Spleen (tissue), 11 donors: ENCODE results near the gene FNDC1. TPM values are rescaled to one million over a fixed set of nuclear protein-coding genes. Genes with fewer than 3 reads are reported as not detected.

Experiments
- DNase-seq: peaks from one replicate; pipeline ENCODE4 v3.0.0-alpha.2; 2020
- H3K27ac ChIP-seq, 8 donors: fragments of 200-600 bp; sonication (generic) in 7 of 8; 1 replicate in 4 of 8; 2 replicates in 4 of 8; pipeline versions ENCODE4 v1.5.0 to v1.8.0; 2016 to 2021; ENCODE audit warnings: inconsistent platforms in 4 of 8, mild to moderate bottlenecking in 4 of 8, moderate library complexity in 1 of 8
- H3K27me3 ChIP-seq, 7 donors: fragments of 200-600 bp; sonication (generic) in 6 of 7; replicated peaks in 1 of 7; 1 replicate in 4 of 7; 2 replicates in 3 of 7; pipeline versions ENCODE4 v1.5.0 to v1.8.0; 2016 to 2021; ENCODE audit warnings: inconsistent platforms in 3 of 7, mild to moderate bottlenecking in 1 of 7
- H3K36me3 ChIP-seq, 6 donors: fragments of 200-600 bp; sonication (generic) in 5 of 6; 1 replicate in 4 of 6; 2 replicates in 2 of 6; pipeline versions ENCODE4 v1.5.0 to v1.8.0; 2016 to 2021; ENCODE audit warnings: inconsistent platforms in 2 of 6
- H3K4me1 ChIP-seq, 6 donors: fragments of 200-600 bp; sonication (generic) in 5 of 6; 1 replicate in 3 of 6; 2 replicates in 3 of 6; pipeline versions ENCODE4 v1.5.0 to v1.8.0; 2016 to 2021; ENCODE audit warnings: inconsistent platforms in 3 of 6
- H3K4me3 ChIP-seq, 8 donors: fragments of 200-600 bp; sonication (generic) in 7 of 8; 1 replicate in 4 of 8; 2 replicates in 4 of 8; pipeline versions ENCODE4 v1.5.0 to v1.8.0; 2016 to 2021; ENCODE audit warnings: inconsistent platforms in 4 of 8, mild to moderate bottlenecking in 4 of 8, moderate library complexity in 2 of 8
- H3K9me3 ChIP-seq, 8 donors: fragments of 200-600 bp; sonication (generic) in 7 of 8; 1 replicate in 4 of 8; 2 replicates in 4 of 8; pipeline versions ENCODE4 v1.5.0 to v1.8.0; 2016 to 2021; ENCODE audit warnings: inconsistent platforms in 4 of 8
- CTCF ChIP-seq, 11 experiments: fragments of 200-600 bp in 7 of 11; fragments of 450-650 bp in 4 of 11; sonication (generic) in 4 of 11; IDR thresholded peaks in 8 of 11; conservative IDR thresholded peaks in 3 of 11; 1 replicate in 7 of 11; 2 replicates in 4 of 11; pipeline versions ENCODE4 v1.4.0 to v1.8.0; 2016 to 2021; ENCODE audit warnings: antibody characterized with exemption in 11 of 11, inconsistent platforms in 4 of 11, mild to moderate bottlenecking in 1 of 11
- POLR2A ChIP-seq, 3 donors: fragments of 450-650 bp; IDR thresholded peaks; one replicate each; pipeline ENCODE4 v1.5.1; 2017; ENCODE audit warnings: antibody characterized with exemption in 3 of 3, mild to moderate bottlenecking in 1 of 3
- POLR2AphosphoS5 ChIP-seq, 3 donors: sonication (generic); formaldehyde crosslinking; IDR thresholded peaks; one replicate each; pipeline ENCODE4 v1.5.1; 2017; ENCODE audit warnings: antibody characterized with exemption in 3 of 3
- WGBS, 5 donors: extraction: QIAGEN DNeasy Blood & Tissue Kit in 3 of 5; methylation state at CpG; one replicate each; pipeline versions ENCODE4 v1.1.5 to v1.1.7; 2013 to 2018; 5-methylcytosine and 5-hydroxymethylcytosine counted together
- intact Hi-C: fragments of 100-400 bp; cut with DNase I; formaldehyde crosslinking; loops from one replicate; pipeline ENCODE4 v1.15.0; 2023; ENCODE audit warnings: low total_unique reads
- polyA plus RNA-seq, 3 donors: library from polyadenylated mRNA; stranded (reverse); fragments of 200-250 nt; gene quantifications; one replicate each; pipeline ENCODE4 v1.2.1, GENCODE V29; 2013
- total RNA-seq, 7 donors: library from RNA; depleted of rRNA in 3 of 7; stranded (reverse); fragments of >200 nt in 3 of 7; fragmentation: NEBNext Ultra II Directional in 4 of 7; extraction: Animal tissue kit (Norgen Biotek cat#: 25700) in 4 of 7; gene quantifications; one replicate each; pipeline versions ENCODE4 v1.1.0 to v1.2.1, GENCODE V29; 2016 to 2021
- donor health status: healthy with polysubstance abuse.
- donor health status: DM: no; HTN: no; CAD: no; lungs with moderate emphysema.
- donor health status: DM: no; HTN: no; CAD: no.
- donor health status: Bipolar disorder and iron deficiency.
- donor health status: healthy.
- donor health status: DM: no; HTN: no; CAD: no.
- donor health status: DM: yes; HTN: yes; CAD: no.

Gene FNDC1
- total and polyA plus RNA-seq, 10 donors, result 0.03 to 1.2 (median 0.29) TPM

- no peak for DNase-seq
- WGBS, 5 donors, result 18 to 28% (median 19%) methylated on average over 37 to 66 of the region's 66 CpGs
- no peak overlapping the region for H3K4me3 ChIP-seq
Measured at GRCh38 chr6:159233365-159234101, 64.3 kb downstream of the FNDC1 start.

GRCh38 chr6:159234102-159234553 is 64.9 kb downstream of the FNDC1 start:
- TF ChIP-seq POLR2A (IDR thresholded peaks at IDR 0.05) (no peak), POLR2AphosphoS5 (IDR thresholded peaks at IDR 0.05) (no peak), CTCF (IDR thresholded peaks at IDR 0.05 in 8 of 11, conservative IDR thresholded peaks at IDR 0.05 in 3 of 11) (no peak)
- Histone ChIP-seq H3K27ac (no peak overlapping the region), H3K9me3 (no peaks in the 10 kb centered on the region), H3K4me1 (peaks cover 0 to 9% (median 0%) of the 10 kb centered on the region in 6 donors), H3K27me3 (peaks cover 5 to 56% (median 24%) of the 10 kb centered on the region in 7 donors), H3K36me3 (no peaks in the 10 kb centered on the region), H3K4me3 (no peak overlapping the region)
- DNase-seq, result no peak
- intact Hi-C loops, result no loop called here
- 20 to 44% (median 25%) methylated on average over 23 to 26 of the region's 26 CpGs for WGBS, 5 donors

More at GRCh38 chr6:159233365-159234101, 64.3 kb downstream of the FNDC1 start:
- TF ChIP-seq POLR2AphosphoS5 (IDR thresholded peaks at IDR 0.05), result no peak
- TF ChIP-seq POLR2A (IDR thresholded peaks at IDR 0.05), result no peak
- no peak for TF ChIP-seq CTCF (IDR thresholded peaks at IDR 0.05 in 8 of 11, conservative IDR thresholded peaks at IDR 0.05 in 3 of 11)
- Histone ChIP-seq H3K36me3 (no peaks in the 10 kb centered on the region), H3K27me3 (peaks cover 5 to 59% (median 24%) of the 10 kb centered on the region in 7 donors), H3K27ac (no peak overlapping the region), H3K9me3 (no peaks in the 10 kb centered on the region), H3K4me1 (peaks cover 0 to 9% (median 0%) of the 10 kb centered on the region in 6 donors)
- intact Hi-C loops, result no loop called here

DNA sequence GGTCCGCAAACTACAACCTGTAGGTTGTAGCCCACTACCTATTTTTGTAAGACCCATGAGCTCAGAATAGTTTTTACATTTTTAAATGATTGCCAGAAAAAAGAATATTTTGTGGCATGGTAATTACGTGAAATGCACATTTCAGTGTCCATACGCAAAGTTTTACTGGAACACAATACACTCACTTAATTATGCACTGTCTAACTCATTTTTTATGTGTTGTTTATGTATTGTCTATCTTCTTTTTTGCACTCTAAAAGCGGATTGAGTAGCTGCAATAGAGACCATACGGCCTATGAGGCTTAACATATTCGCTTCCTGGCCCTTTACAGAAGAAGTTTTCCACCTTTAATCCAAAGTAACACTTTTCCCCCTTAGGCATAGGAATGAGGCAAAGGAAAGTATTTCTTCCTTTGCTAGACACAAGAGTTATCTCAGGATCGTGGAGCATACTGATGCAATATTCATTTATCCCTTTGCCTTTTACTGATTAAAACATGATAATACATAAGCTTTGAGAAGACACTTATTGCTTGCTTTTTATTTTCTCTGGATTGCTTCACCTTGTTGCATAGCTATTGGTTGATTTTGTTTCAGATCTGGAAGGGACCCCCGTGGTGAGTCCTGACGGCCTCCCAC is 69.8 kb downstream of the FNDC1 start:
- no peak for DNase-seq
- H3K4me3 ChIP-seq, result no peak overlapping the region
- peaks cover 2 to 34% (median 17%) of the 10 kb centered on the region in 7 donors for H3K27me3 ChIP-seq
- no peak for TF ChIP-seq POLR2A (IDR thresholded peaks at IDR 0.05)
- TF ChIP-seq POLR2AphosphoS5 (IDR thresholded peaks at IDR 0.05), result no peak
- no peak for TF ChIP-seq CTCF (IDR thresholded peaks at IDR 0.05 in 8 of 11, conservative IDR thresholded peaks at IDR 0.05 in 3 of 11)
- WGBS, 5 donors, result 76 to 84% (median 80%) methylated on average over 9 of the region's 9 CpGs
- H3K9me3 ChIP-seq, result no peaks in the 10 kb centered on the region
- no peaks in the 10 kb centered on the region for H3K36me3 ChIP-seq
- H3K27ac ChIP-seq, result no peak overlapping the region
- intact Hi-C loops, result no loop called here
- H3K4me1 ChIP-seq, result peaks cover 0 to 4% (median 0%) of the 10 kb centered on the region in 6 donors

DNA sequence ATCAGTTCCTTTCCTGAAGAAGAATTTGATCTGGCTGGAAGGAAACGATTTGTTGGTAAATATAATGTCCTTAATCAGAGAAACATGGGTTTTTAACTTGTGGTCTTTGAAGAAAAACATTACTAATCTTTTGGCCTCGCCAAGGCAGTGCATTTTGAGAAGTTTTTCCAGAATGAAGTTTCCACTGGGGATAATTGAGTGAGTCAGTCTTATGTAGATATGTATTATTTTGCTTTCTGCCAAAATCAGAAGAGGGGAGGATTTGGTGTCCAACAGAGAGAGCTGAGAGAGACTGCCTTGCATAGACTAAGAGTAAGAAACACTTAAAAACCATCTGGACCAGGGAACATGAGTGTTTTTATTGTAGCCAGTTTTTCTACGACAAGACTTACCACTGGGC is 79.9 kb downstream of the FNDC1 start:
- WGBS, 5 donors, result 59 to 73% (median 70%) methylated on average over 3 of the region's 3 CpGs
- no peaks in the 10 kb centered on the region for H3K27me3 ChIP-seq
- TF ChIP-seq POLR2A (IDR thresholded peaks at IDR 0.05), result no peak
- no peak for TF ChIP-seq CTCF (IDR thresholded peaks at IDR 0.05 in 8 of 11, conservative IDR thresholded peaks at IDR 0.05 in 3 of 11)
- no peak for TF ChIP-seq POLR2AphosphoS5 (IDR thresholded peaks at IDR 0.05)
- H3K9me3 ChIP-seq, result no peaks in the 10 kb centered on the region
- no peaks in the 10 kb centered on the region for H3K36me3 ChIP-seq
- no peak for DNase-seq
- H3K27ac ChIP-seq, result no peak overlapping the region
- peaks cover 0 to 3% (median 0%) of the 10 kb centered on the region in 6 donors for H3K4me1 ChIP-seq
- intact Hi-C loops, result no loop called here
- H3K4me3 ChIP-seq, result no peak overlapping the region
